SW 1271 (cell line): ENCODE measurements around the gene LCT.
"Not testable (repeated sequence)": the region's sequence is repeated elsewhere in the genome, so short reads cannot be mapped to it uniquely, and the experiment has no call there.

Experiments used
- DNase-seq, 2 experiments: peaks; one replicate each; lab custom pipeline; 2025; lab: John Stamatoyannopoulos, UW

Gene LCT

DNA sequence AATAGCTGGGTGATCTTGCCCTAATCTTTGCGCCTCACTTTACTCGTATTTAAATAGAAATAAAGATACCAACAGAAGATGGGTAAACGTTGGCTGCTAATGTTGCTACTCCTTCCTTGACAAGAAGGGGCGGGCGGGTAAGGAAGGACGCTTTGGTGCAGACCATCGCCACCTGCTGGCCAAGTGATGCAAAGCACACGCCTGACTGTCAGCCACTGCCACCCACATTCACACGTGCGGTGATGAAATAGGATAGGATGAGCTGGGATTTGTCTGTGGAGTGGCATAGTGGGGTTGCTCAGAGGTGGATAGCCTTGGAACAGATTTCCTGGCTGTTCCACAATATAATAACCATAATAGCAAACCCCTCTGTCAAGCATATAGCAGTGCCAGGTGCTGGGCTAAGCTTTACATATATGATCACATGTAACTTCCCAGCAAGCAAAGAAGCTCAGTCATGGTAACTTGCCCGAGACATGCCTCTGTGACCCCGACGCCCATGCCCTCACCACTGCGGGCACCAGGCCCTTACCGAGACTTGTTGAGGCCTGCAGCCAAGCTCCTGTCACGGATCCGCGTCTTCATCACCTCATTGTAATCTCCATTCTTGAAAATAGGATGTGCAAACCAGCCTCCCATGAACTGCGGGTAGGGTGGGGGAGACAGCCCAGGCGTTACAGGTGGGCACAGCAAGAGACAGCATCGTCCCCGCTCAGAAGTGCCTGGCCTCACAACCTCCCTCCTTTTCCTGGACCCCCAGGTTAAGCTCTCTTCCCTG is 39.3 kb downstream of the LCT start:
- DNase-seq: peak; percentile 16 to 68

GRCh38 chr2:135796606-135797005 is 40.4 kb downstream of the LCT start:
- DNase-seq: no peak

DNA sequence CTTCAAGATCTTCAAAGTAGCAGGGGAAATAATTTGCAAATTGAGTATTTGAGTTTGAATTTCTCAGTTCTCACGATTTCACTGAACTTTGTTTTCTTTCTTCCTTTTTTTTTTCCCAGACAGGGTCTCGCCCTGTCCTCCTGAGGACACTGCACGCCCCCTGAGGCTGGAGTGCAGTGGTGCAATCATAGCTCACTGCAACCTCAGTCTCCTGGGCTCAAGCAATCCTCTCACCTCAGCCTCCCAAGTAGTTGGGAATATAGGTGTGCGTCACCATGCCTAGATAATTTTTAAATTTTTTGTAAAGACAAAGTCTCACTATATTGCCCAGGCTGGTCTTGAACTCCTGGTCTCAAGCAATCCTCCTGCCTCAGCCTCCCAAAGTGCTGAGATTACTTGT is 41.3 kb downstream of the LCT start:
- DNase-seq: not testable (repeated sequence)

DNA sequence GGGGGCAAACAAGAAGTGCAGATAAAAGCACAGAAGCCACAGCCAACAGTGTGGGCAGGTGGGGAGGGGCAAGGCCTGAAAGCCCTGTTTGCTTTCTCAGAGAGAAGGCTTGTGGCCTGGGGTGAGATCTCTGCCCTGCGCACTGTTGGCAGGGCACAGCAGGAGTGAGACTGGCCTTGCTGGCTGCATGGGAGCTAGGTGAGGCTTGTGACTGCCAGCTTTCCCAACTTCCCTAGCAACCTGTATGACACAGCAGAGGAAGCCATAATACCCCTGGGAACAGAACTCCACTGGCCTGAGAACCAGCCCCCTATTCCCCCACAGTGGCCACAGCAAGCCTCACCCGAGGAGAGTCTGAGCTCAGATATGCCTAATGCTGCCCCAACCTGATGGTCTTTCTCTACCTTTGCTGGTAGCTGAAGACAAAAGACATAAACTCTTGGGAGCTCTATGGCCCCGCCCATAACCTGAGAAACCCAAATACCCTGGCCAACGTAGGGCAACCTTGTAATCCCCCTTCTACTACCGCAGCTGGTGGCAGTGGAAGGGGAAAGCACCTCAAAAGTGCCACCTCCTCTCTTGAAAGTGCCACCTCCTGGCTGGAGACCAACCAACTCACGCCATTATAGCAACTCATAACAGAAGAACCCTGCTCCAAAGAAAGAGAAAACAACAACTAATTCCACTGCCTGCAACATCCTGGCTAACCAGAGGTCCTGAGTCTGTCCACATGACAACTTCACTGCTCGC is 44.4 kb downstream of the LCT start:
- DNase-seq: no peak

GRCh38 chr2:135791418-135792190 is 45.4 kb downstream of the LCT start:
- DNase-seq: no peak

GRCh38 chr2:135790423-135790822 is 46.6 kb downstream of the LCT start:
- DNase-seq: no peak

GRCh38 chr2:135786823-135787222 is 50.2 kb downstream of the LCT start:
- DNase-seq: peak; percentile 34 to 50

GRCh38 chr2:135785032-135785431 is 52.0 kb downstream of the LCT start:
- peak in 1 of 2 experiments; percentile 26 for DNase-seq

GRCh38 chr2:135783439-135783838 is 53.5 kb downstream of the LCT start:
- no peak for DNase-seq

GRCh38 chr2:135782231-135782630 is 54.8 kb downstream of the LCT start:
- no peak for DNase-seq

GRCh38 chr2:135776367-135776766 is 60.6 kb downstream of the LCT start:
- DNase-seq: no peak

GRCh38 chr2:135775420-135775819 is 61.6 kb downstream of the LCT start:
- DNase-seq: no peak

GRCh38 chr2:135773917-135774316 is 63.1 kb downstream of the LCT start:
- DNase-seq: peak in 1 of 2 experiments; percentile 23

- no peak for DNase-seq
Measured at GRCh38 chr2:135773319-135773718, 63.7 kb downstream of the LCT start.

GRCh38 chr2:135768863-135769262 is 68.1 kb downstream of the LCT start:
- no peak for DNase-seq

DNA sequence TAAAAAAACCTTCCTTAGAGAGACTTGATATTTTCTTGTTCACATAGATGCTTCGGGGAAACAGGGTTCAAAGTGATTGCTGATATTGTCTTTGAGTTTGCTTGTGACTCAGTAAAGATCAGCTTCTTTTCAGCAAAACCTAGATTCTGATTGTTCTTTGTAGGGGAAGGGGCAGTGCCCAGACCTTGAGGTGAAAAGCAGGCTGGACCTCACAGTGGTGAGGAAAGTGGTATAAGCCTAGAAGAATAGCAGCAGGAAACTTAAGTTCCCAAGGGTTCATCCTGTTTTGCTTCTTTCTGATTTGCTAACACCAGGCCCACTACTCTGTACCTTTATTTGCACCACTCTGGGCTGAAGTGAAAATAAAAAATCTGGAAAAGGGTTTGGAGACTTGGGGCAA is 74.5 kb downstream of the LCT start:
- no peak for DNase-seq

GRCh38 chr2:135762022-135762421 is 75.0 kb downstream of the LCT start:
- DNase-seq: no peak

DNA sequence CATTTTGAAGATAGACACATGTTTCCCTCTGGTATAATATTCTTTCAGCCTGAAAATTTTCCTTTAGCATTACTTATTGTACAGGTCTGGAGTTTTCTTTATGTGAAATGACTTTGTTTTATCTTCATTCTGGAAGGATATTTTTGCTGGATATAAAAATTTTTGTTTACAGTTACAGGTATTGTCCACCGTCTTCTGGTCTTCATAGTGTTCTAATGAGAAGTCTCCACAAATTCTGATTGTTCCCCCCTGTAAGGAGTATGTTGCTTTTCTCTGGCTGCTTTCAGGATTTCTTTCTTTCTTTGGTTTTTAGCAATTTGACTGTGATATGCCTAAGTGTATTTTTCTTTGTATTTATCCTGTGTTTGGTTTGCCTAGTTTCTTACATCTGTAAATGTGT is 80.3 kb downstream of the LCT start:
- DNase-seq: no peak

DNA sequence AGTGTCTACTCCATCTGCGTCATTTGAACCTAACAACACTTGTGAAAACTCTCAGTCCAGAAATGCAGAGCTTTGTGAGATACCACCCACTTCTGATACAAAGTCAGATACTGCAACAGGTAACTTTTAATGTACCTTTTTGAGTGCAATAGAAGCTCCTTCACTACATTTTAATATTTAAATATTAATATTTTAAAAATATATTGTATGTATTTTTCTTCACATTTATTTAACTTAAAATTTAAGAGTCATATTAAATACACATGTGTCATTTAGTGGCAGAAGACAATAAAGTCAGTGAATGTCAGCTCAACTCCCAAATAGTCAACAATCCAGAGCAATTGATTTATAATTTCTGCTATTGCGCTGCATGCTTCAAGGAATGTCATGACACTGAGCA is 81.4 kb downstream of the LCT start:
- DNase-seq: no peak

DNA sequence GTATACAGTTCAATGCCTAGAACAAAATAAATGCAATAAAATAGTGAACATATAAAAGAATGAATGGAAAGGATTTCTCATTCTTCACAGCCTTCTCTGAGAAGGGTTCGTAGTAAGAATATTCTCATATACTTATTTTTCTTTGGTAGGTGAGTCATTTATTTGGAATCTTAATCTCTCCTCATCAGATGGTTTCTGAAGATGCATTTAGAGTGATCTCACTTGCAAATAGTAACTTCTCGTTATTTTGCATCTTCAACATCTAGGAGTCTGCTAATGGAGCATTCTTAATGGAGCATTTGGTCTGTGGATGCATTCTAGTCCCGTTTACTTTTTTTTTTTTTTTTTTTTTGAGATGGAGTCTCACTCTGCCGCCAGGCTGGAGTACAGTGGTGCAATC is 91.4 kb downstream of the LCT start:
- no peak for DNase-seq

GRCh38 chr2:135744760-135745314 is 92.1 kb downstream of the LCT start:
- DNase-seq: peak; percentile 3 to 58

- no peak for DNase-seq
Measured at GRCh38 chr2:135743860-135744259, 93.1 kb downstream of the LCT start.
